Cardiac muscle cell (in vitro differentiated cells and primary cell): ENCODE results near the gene TRANK1. TPM values are rescaled to one million over a fixed set of nuclear protein-coding genes. Genes with fewer than 3 reads are reported as not detected.

Experiments
- DNase-seq, 2 donors: peaks; one replicate each; pipeline versions ENCODE4 v3.0.0 to v3.0.0-alpha.2; 2010 to 2017; ENCODE audit warnings: low read depth in 1 of 2, low spot score in 1 of 2
- H3K27ac ChIP-seq: fragments of 200-600 bp; sonication (generic); 2 replicates; pipeline ENCODE4 v1.5.1; 2016
- H3K27me3 ChIP-seq: fragments of 200-600 bp; sonication (generic); 2 replicates; pipeline ENCODE4 v1.6.0; 2016; ENCODE audit warnings: control low read depth
- H3K36me3 ChIP-seq: fragments of 200-600 bp; sonication (generic); 2 replicates; pipeline ENCODE4 v1.5.1; 2016; ENCODE audit warnings: control low read depth
- H3K4me1 ChIP-seq: fragments of 200-600 bp; sonication (generic); 2 replicates; pipeline ENCODE4 v1.8.1; 2017; ENCODE audit warnings: low read depth, mild to moderate bottlenecking, mixed run types
- H3K4me3 ChIP-seq: fragments of 200-600 bp; sonication (generic); 2 replicates; pipeline ENCODE4 v1.5.1; 2016; ENCODE audit warnings: mild to moderate bottlenecking
- H3K9me3 ChIP-seq: fragments of 200-600 bp; sonication (generic); 2 replicates; pipeline ENCODE4 v1.5.1; 2017; ENCODE audit warnings: low read depth, mild to moderate bottlenecking, control low read depth
- polyA plus RNA-seq: library from polyadenylated mRNA; unstranded; fragments of >200 nt; fragmentation: Nextera tagmentation; extraction: Ambion mirVana; gene quantifications from 2 replicates; pipeline ENCODE4 v1.2.1, GENCODE V29; 2016
- total RNA-seq: library from RNA; depleted of rRNA; stranded (reverse); fragments of >200 nt; gene quantifications from 2 replicates; pipeline ENCODE4 v1.2.3, GENCODE V29; 2016
- TF ChIP-seq, protein P1 (sequence below): IDR thresholded peaks from 2 replicates; pipeline ENCODE4 v1.5.1; 2012; ENCODE audit warnings: low read depth, mild to moderate bottlenecking, low read length

TRANK1 gene
- total and polyA plus RNA-seq, 2 experiments from 2014 or later = 1.9 to 8.2 TPM

DNA sequence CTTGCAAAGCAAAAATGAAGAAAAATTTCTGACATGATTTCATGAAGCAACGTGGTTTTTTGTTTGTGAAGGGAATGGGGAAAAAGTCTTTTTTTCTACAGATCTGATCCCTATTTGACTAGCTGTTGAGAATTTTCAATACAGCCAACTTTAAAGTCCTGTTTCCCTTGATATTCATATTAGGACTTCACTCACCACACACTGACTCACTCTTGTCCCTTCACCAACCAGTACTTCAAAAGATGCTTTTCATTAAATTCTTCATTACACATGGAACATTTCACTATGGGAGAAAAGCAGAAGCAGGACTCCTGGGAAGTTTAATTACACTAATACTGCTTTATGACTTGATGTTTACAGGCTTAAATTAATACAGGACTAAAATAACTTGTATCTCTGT is 16.6 kb downstream of the TRANK1 start:
- Histone ChIP-seq H3K27ac (peak overlapping the region; percentile 88), H3K27me3 (no peaks in the 10 kb centered on the region), H3K4me1 (peaks cover 53% of the 10 kb centered on the region), H3K9me3 (no peaks in the 10 kb centered on the region), H3K4me3 (no peak overlapping the region), H3K36me3 (no peaks in the 10 kb centered on the region)
- DNase-seq = no peak
- TF ChIP-seq, protein P1, sequence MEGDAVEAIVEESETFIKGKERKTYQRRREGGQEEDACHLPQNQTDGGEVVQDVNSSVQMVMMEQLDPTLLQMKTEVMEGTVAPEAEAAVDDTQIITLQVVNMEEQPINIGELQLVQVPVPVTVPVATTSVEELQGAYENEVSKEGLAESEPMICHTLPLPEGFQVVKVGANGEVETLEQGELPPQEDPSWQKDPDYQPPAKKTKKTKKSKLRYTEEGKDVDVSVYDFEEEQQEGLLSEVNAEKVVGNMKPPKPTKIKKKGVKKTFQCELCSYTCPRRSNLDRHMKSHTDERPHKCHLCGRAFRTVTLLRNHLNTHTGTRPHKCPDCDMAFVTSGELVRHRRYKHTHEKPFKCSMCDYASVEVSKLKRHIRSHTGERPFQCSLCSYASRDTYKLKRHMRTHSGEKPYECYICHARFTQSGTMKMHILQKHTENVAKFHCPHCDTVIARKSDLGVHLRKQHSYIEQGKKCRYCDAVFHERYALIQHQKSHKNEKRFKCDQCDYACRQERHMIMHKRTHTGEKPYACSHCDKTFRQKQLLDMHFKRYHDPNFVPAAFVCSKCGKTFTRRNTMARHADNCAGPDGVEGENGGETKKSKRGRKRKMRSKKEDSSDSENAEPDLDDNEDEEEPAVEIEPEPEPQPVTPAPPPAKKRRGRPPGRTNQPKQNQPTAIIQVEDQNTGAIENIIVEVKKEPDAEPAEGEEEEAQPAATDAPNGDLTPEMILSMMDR = no peak

DNA sequence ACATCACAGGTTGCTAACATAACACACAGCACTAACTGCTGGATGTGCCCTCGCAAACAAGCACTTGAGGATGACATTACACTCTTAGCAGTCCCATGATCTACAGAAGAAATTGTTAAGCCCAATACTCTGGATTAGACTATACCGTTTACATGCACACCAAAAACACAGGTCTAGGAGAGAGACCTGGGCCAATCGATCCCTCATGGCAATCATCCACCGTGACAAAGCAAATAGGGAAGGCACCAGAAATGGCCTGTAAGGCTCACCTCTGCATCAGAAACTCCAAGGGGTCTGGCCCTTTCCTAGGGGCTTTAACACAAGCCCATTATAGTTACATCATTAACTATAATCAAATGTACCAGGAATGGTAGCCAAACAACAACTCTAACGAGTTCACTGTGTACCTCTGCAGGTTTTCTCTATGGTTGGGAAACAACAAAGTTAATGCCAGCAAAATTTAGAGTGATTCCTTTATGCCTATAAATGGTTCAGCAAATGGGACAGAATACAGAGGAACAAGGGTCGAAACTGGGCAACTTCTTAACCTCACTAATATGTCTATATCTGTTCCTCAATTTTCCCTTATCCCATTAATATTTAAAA is 18.5 kb downstream of the TRANK1 start:
- Histone ChIP-seq H3K27me3 (no peaks in the 10 kb centered on the region), H3K36me3 (no peaks in the 10 kb centered on the region), H3K4me3 (no peak overlapping the region), H3K27ac (peak overlapping the region; percentile 88), H3K9me3 (no peaks in the 10 kb centered on the region), H3K4me1 (peaks cover 49% of the 10 kb centered on the region)
- no peak for DNase-seq
- TF ChIP-seq, protein P1 = no peak

DNA sequence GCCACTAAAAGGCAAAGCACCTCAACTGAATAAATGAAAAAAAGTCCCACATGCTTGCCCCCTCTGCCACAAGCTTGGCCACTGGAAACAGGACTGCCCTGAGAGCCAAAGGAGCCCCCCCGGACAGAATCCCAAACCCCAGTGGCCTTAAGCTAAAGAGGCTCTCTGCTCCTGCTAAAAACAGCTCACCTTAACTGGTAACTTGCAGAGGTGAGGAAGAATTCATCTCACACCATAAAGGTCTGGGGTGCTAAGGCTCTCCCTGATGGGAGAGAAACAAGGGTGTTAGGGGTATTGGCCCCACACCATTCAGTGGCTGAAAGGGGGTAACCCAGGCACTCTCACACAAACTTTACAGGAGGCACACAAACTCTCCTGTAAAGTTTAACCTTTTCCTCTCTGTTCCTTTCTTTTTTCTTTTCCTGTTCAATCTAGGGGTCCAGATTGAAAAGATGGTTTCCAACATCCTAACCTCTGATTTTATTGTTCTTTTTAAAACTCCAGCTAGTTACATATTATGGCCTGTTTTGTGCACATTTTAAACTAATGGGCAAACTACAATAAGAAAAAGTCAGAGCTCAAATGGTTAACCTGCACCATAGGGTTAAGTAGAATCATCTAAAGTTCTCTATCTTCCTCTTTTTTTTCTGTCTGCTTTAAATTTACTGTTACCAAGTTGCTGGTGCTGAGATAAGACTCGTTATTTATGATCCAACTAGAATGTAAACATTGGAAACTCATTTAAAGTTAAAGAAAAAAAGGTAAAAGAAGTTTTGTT is 19.9 kb downstream of the TRANK1 start:
- TF ChIP-seq, protein P1 = no peak
- Histone ChIP-seq H3K9me3 (no peaks in the 10 kb centered on the region), H3K4me1 (peaks cover 49% of the 10 kb centered on the region), H3K27ac (peak overlapping the region; percentile 63), H3K27me3 (no peaks in the 10 kb centered on the region), H3K36me3 (no peaks in the 10 kb centered on the region), H3K4me3 (no peak overlapping the region)
- DNase-seq = no peak

DNA sequence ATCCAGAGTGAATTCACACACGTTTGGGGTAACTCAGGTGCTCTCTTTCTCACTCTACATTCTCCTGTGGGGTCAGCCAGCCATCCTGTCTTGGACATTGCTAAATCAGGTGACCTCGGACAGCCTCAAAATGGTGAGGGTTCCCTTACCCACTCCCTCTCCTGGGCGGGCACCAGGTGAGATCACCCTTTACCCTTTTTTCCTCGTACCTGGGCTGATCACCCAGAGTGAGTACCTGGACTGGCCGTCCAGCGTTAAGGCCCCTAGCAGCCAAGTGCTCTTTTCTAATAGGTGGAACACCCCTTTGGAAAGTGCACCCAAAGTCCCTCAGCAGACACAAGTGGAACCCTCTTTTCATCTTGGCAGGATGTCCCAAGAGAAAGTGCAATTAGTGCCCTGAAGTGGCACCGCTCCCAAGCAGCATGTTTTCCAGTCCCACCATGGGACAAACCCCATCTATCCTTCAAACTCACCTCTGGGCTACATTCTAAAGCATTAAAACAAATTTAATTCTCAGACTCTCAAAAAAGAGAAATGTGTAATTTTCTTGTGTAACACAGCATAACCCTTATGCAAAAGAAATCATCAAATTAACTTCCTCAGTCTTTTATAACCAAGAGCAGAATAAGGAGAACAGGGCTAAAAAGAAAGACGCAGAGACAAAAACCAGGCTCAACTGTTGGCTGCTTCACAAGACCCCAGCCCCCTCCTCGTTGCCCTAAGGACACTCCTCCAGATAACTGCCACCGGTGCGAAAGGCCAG is 20.7 kb downstream of the TRANK1 start:
- H3K36me3 ChIP-seq = no peaks in the 10 kb centered on the region
- DNase-seq = peak in 1 of 2 donors; percentile 49
- peak overlapping the region; percentile 63 for H3K27ac ChIP-seq
- H3K27me3 ChIP-seq = no peaks in the 10 kb centered on the region
- H3K4me1 ChIP-seq = peaks cover 49% of the 10 kb centered on the region
- H3K9me3 ChIP-seq = no peaks in the 10 kb centered on the region
- no peak overlapping the region for H3K4me3 ChIP-seq
- TF ChIP-seq, protein P1 = no peak

DNA sequence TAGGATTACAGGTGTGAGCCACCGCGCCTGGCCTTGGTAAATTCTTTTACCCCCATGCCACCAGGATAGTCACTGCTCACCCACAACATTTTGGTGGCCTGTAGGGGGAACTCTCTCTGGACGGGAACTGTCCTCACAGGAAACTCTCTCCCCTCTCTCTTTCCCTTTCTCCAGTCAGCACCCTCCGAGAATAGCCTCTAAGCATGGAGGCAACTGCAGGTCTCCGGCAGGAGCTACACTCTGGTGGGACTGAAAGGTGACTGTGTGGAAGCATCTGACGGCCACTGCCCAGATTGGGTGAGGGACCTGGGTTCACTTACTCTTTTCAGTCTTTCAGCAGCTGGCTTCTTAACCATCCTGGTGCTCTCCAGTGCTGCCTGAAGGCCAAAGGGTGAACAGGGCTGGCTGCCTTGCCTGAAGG is 21.3 kb downstream of the TRANK1 start:
- no peak overlapping the region for H3K4me3 ChIP-seq
- no peak for DNase-seq
- no peaks in the 10 kb centered on the region for H3K9me3 ChIP-seq
- H3K27me3 ChIP-seq = no peaks in the 10 kb centered on the region
- TF ChIP-seq, protein P1 = no peak
- H3K36me3 ChIP-seq = no peaks in the 10 kb centered on the region
- peaks cover 49% of the 10 kb centered on the region for H3K4me1 ChIP-seq
- H3K27ac ChIP-seq = peak overlapping the region; percentile 63
